ENCODE data around the gene FBLN5. TPM values are rescaled to one million over a fixed set of nuclear protein-coding genes. Genes with fewer than 3 reads are reported as not detected.

Gene FBLN5
- total and polyA plus RNA-seq, 8 donors = 20.1 to 151 (median 48.6) TPM

GRCh38 chr14:91985521-91986255 lies 38.2 kb upstream of the FBLN5 start:
- DNase-seq = no peak
- peaks cover 15 to 74% (median 50%) of the 10 kb centered on the region in 4 donors for H3K36me3 ChIP-seq
- no peak for TF ChIP-seq CTCF (IDR thresholded peaks at IDR 0.05)
- TF ChIP-seq POLR2AphosphoS5 (IDR thresholded peaks at IDR 0.05) = no peak
- TF ChIP-seq EP300 (IDR thresholded peaks at IDR 0.05) = no peak
- TF ChIP-seq POLR2A (IDR thresholded peaks at IDR 0.05) = no peak
- H3K27me3 ChIP-seq = no peaks in the 10 kb centered on the region
- no peaks in the 10 kb centered on the region for H3K9me3 ChIP-seq
- peaks cover 13 to 27% (median 20%) of the 10 kb centered on the region in 4 donors for H3K4me1 ChIP-seq
- intact Hi-C loops (cut with DNase I; ENCODE audit: low total_unique reads) = no loop called here
- 10 to 30% (median 12%) methylated on average over 4 of the region's 4 CpGs for WGBS, 5 donors
- no peak overlapping the region for H3K4me3 ChIP-seq
- peak overlapping the region in 2 of 5 donors; percentile 2 to 10 for H3K27ac ChIP-seq

GRCh38 chr14:91985008-91985407 lies 37.5 kb upstream of the FBLN5 start:
- Histone ChIP-seq H3K9me3 (no peaks in the 10 kb centered on the region), H3K4me1 (peaks cover 17 to 34% (median 22%) of the 10 kb centered on the region in 4 donors), H3K27ac (peak overlapping the region in 2 of 5 donors; percentile 2 to 10), H3K27me3 (no peaks in the 10 kb centered on the region), H3K36me3 (peaks cover 15 to 67% (median 46%) of the 10 kb centered on the region in 4 donors), H3K4me3 (no peak overlapping the region)
- TF ChIP-seq CTCF (IDR thresholded peaks at IDR 0.05) (no peak), EP300 (IDR thresholded peaks at IDR 0.05) (no peak), POLR2A (IDR thresholded peaks at IDR 0.05) (no peak), POLR2AphosphoS5 (IDR thresholded peaks at IDR 0.05) (no peak)
- DNase-seq = peak in 1 of 2 donors; percentile 21
- WGBS, 5 donors = 56 to 94% (median 76%) methylated on average over 4 of the region's 4 CpGs
- intact Hi-C loops (cut with DNase I; ENCODE audit: low total_unique reads) = no loop called here

GRCh38 chr14:91983588-91983987 lies 36.1 kb upstream of the FBLN5 start:
- Histone ChIP-seq H3K36me3 (peaks cover 15 to 57% (median 36%) of the 10 kb centered on the region in 4 donors), H3K4me3 (no peak overlapping the region), H3K9me3 (no peaks in the 10 kb centered on the region), H3K27me3 (no peaks in the 10 kb centered on the region), H3K4me1 (peaks cover 17 to 41% (median 22%) of the 10 kb centered on the region in 4 donors), H3K27ac (no peak overlapping the region)
- no peak for DNase-seq
- WGBS, 5 donors = 58 to 86% (median 84%) methylated on average over 4 of the region's 4 CpGs
- intact Hi-C loops (cut with DNase I; ENCODE audit: low total_unique reads) = no loop called here
- no peak for TF ChIP-seq POLR2A (IDR thresholded peaks at IDR 0.05)
- no peak for TF ChIP-seq POLR2AphosphoS5 (IDR thresholded peaks at IDR 0.05)
- TF ChIP-seq CTCF (IDR thresholded peaks at IDR 0.05) = no peak
- TF ChIP-seq EP300 (IDR thresholded peaks at IDR 0.05) = no peak

- Histone ChIP-seq H3K9me3 (no peaks in the 10 kb centered on the region), H3K4me1 (peaks cover 6 to 35% (median 12%) of the 10 kb centered on the region in 4 donors), H3K36me3 (peaks cover 0 to 50% (median 40%) of the 10 kb centered on the region in 4 donors), H3K4me3 (no peak overlapping the region), H3K27ac (peak overlapping the region in 1 of 5 donors; percentile 38), H3K27me3 (no peaks in the 10 kb centered on the region)
- intact Hi-C loops (cut with DNase I; ENCODE audit: low total_unique reads) = no loop called here
- no peak for DNase-seq
- TF ChIP-seq CTCF (IDR thresholded peaks at IDR 0.05) (no peak), POLR2AphosphoS5 (IDR thresholded peaks at IDR 0.05) (peak in 1 of 3 donors; percentile 82)
Measured at GRCh38 chr14:91980157-91980556, 32.7 kb upstream of the FBLN5 start.
